ENCODE measurements around the gene PDGFRA. TPM values are rescaled to one million over a fixed set of nuclear protein-coding genes. Genes with fewer than 3 reads are reported as not detected.
"Not testable (repeated sequence)": the region's sequence is repeated elsewhere in the genome, so short reads cannot be mapped to it uniquely, and the experiment has no call there.

Gene PDGFRA
- total and polyA plus RNA-seq, 10 of the 15 experiments (the other 5 are each of a cell fraction or from before 2014, with no cell fraction given): 0.01 to 0.28 (median 0.06) TPM; not detected in 5

GRCh38 chr4:54337009-54337408, 107.9 kb downstream of the PDGFRA start:
- no peak overlapping the region for H3K9ac ChIP-seq (ENCODE audit: control insufficient read depth, insufficient read depth, low read length)
- no peak overlapping the region for H3K4me2 ChIP-seq (ENCODE audit: control insufficient read depth, insufficient read depth)
- in situ Hi-C loops (cut with MboI) (no loop called here), intact Hi-C loops (cut with micrococcal nuclease; ENCODE audit: unreplicated experiment) (no loop called here)
- H3K4me3 ChIP-seq: no peak overlapping the region
- H3K9me3 ChIP-seq (replicated peaks; ENCODE audit: control insufficient read depth, insufficient read depth, low read length): no peaks in the 10 kb centered on the region
- no peaks in the 10 kb centered on the region for H3K4me1 ChIP-seq (ENCODE audit: control insufficient read depth, insufficient read depth, low read length)
- ATAC-seq: no peak
- ChIA-PET CTCF (no interaction called here), SMC1A (ENCODE audit: uncharacterized antibody, unreplicated experiment) (no interaction called here), POLR2A (no interaction called here), RAD21 (ENCODE audit: unreplicated experiment) (no interaction called here)
- WGBS (ENCODE audit: insufficient coverage, insufficient replicate concordance, low lambda C conversion rate, missing lambda C conversion rate): 46% methylated on average over 4 of the region's 4 CpGs
- H2AFZ ChIP-seq (ENCODE audit: control insufficient read depth, low read depth, low read length): no peak overlapping the region
- BruUV-seq (replicated peaks): no TSS peak
- H3K27me3 ChIP-seq (replicated peaks in 1 of 2; ENCODE audit: control insufficient read depth in 2 of 2, insufficient read depth in 2 of 2, low read length in 1 of 2): peaks cover 3% of the 10 kb centered on the region in 2 experiments; a peak in 3 of 4 replicates
- no peak for FAIRE-seq
- H4K20me1 ChIP-seq (ENCODE audit: control insufficient read depth, insufficient read depth): no peaks in the 10 kb centered on the region
- no peaks in the 10 kb centered on the region for H3K36me3 ChIP-seq (ENCODE audit: control insufficient read depth in 2 of 2, insufficient read depth in 2 of 2, low read length in 1 of 2)
- no peak for DNase-seq (ENCODE audit: low read depth, low spot score)
- H3K27ac ChIP-seq (ENCODE audit: control insufficient read depth, insufficient read depth): no peak overlapping the region
- no peak for TF ChIP-seq RUNX3 (IDR thresholded peaks at IDR 0.05; ENCODE audit: low read length)
- no peak for TF ChIP-seq USF2 (IDR thresholded peaks at IDR 0.05; ENCODE audit: borderline replicate concordance, low read depth, low read length)
- TF ChIP-seq GATAD2B (conservative IDR thresholded peaks at IDR 0.05; ENCODE audit: low read depth): no peak
- no peak for TF ChIP-seq ZBED1 (IDR thresholded peaks at IDR 0.05; ENCODE audit: borderline replicate concordance)
- no peak for TF ChIP-seq YBX1 (IDR thresholded peaks at IDR 0.05)
- TF ChIP-seq BMI1 (IDR thresholded peaks at IDR 0.05; ENCODE audit: borderline replicate concordance): no peak
- no peak for TF ChIP-seq CREM (IDR thresholded peaks at IDR 0.05; ENCODE audit: low read depth)
- no peak for TF ChIP-seq SKIL (IDR thresholded peaks at IDR 0.05; ENCODE audit: low read depth, poor library complexity, severe bottlenecking)
- TF ChIP-seq POLR2AphosphoS5 (IDR thresholded peaks at IDR 0.05; ENCODE audit: low read length): no peak
- no peak for TF ChIP-seq E2F8 (IDR thresholded peaks at IDR 0.05; ENCODE audit: low read depth, partially characterized antibody)
- TF ChIP-seq RELB (IDR thresholded peaks at IDR 0.05; ENCODE audit: low read depth): no peak
- no peak for TF ChIP-seq KDM1A (IDR thresholded peaks at IDR 0.05; ENCODE audit: borderline replicate concordance)
- H3K79me2 ChIP-seq (ENCODE audit: control insufficient read depth, insufficient read depth, low read length): no peaks in the 10 kb centered on the region

- SMC1A ChIA-PET (ENCODE audit: uncharacterized antibody, unreplicated experiment); POLR2A ChIA-PET; H3K36me3 ChIP-seq (ENCODE audit: control insufficient read depth in 2 of 2, insufficient read depth in 2 of 2, low read length in 1 of 2); ATAC-seq; RAD21 ChIA-PET (ENCODE audit: unreplicated experiment); H3K79me2 ChIP-seq (ENCODE audit: control insufficient read depth, insufficient read depth, low read length); CTCF ChIA-PET; H3K9ac ChIP-seq (ENCODE audit: control insufficient read depth, insufficient read depth, low read length); H3K9me3 ChIP-seq (replicated peaks; ENCODE audit: control insufficient read depth, insufficient read depth, low read length); DNase-seq (ENCODE audit: low read depth, low spot score); H3K4me1 ChIP-seq (ENCODE audit: control insufficient read depth, insufficient read depth, low read length); H4K20me1 ChIP-seq (ENCODE audit: control insufficient read depth, insufficient read depth); H2AFZ ChIP-seq (ENCODE audit: control insufficient read depth, low read depth, low read length); in situ Hi-C loops (cut with MboI); H3K4me3 ChIP-seq; FAIRE-seq; intact Hi-C loops (cut with micrococcal nuclease; ENCODE audit: unreplicated experiment); H3K27ac ChIP-seq (ENCODE audit: control insufficient read depth, insufficient read depth); H3K4me2 ChIP-seq (ENCODE audit: control insufficient read depth, insufficient read depth); BruUV-seq (replicated peaks); H3K27me3 ChIP-seq (replicated peaks in 1 of 2; ENCODE audit: control insufficient read depth in 2 of 2, insufficient read depth in 2 of 2, low read length in 1 of 2): not testable (repeated sequence)
- 11% methylated on average over 3 of the region's 3 CpGs for WGBS (ENCODE audit: insufficient coverage, insufficient replicate concordance, low lambda C conversion rate, missing lambda C conversion rate)
Observed at GRCh38 chr4:54342067-54342466, 113.0 kb downstream of the PDGFRA start.
